Measurements from ENCODE around the gene PODXL2. TPM values are rescaled to one million over a fixed set of nuclear protein-coding genes. Genes with fewer than 3 reads are reported as not detected.

PODXL2 gene
- total RNA-seq, 1 experiment from 2014 or later: 15.3 TPM

DNA sequence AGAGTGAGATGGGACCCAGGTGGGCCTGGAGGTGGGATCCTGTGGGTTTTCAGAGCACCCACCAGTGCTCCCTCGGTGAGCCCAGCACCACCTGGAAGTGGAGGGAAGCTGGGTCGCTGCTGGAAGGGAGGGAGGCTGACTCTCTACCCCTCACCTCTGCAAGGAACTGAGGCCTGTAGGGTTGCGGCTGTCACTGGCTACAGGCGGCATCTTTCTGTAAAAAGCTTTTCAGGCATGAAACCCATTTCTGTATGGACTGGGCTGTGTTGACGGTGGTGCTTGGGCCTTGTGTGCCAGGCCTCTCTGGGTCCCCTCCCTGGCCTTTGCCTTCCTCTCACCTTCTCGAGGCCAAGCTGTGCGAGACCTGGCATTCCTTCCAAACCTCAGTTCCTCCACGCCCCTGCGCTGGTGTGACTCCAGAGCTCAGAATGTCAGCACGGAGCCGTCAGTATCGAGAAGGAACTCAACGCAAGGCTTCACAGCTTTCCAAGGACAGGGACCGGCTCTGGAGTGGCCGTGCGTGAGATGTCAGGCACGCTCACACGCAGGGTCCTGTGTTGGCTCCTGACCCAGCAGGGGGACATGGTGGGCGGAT lies 60.4 kb downstream of the PODXL2 start:
- no peak for TF ChIP-seq TCF7L2 (IDR thresholded peaks at IDR 0.05; ENCODE audit: low read depth, low read length)
- no peak for TF ChIP-seq POLR2AphosphoS5 (IDR thresholded peaks at IDR 0.05; ENCODE audit: low read depth, low read length)
- TF ChIP-seq, protein P1, sequence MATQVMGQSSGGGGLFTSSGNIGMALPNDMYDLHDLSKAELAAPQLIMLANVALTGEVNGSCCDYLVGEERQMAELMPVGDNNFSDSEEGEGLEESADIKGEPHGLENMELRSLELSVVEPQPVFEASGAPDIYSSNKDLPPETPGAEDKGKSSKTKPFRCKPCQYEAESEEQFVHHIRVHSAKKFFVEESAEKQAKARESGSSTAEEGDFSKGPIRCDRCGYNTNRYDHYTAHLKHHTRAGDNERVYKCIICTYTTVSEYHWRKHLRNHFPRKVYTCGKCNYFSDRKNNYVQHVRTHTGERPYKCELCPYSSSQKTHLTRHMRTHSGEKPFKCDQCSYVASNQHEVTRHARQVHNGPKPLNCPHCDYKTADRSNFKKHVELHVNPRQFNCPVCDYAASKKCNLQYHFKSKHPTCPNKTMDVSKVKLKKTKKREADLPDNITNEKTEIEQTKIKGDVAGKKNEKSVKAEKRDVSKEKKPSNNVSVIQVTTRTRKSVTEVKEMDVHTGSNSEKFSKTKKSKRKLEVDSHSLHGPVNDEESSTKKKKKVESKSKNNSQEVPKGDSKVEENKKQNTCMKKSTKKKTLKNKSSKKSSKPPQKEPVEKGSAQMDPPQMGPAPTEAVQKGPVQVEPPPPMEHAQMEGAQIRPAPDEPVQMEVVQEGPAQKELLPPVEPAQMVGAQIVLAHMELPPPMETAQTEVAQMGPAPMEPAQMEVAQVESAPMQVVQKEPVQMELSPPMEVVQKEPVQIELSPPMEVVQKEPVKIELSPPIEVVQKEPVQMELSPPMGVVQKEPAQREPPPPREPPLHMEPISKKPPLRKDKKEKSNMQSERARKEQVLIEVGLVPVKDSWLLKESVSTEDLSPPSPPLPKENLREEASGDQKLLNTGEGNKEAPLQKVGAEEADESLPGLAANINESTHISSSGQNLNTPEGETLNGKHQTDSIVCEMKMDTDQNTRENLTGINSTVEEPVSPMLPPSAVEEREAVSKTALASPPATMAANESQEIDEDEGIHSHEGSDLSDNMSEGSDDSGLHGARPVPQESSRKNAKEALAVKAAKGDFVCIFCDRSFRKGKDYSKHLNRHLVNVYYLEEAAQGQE (IDR thresholded peaks at IDR 0.05; ENCODE audit: insufficient read depth in 1 of 2, low read depth in 2 of 2, low read length in 1 of 2): no peak
- TF ChIP-seq SIN3A (IDR thresholded peaks at IDR 0.05; ENCODE audit: borderline replicate concordance, insufficient read depth, low read depth, low read length): no peak
- TF ChIP-seq, protein P2, sequence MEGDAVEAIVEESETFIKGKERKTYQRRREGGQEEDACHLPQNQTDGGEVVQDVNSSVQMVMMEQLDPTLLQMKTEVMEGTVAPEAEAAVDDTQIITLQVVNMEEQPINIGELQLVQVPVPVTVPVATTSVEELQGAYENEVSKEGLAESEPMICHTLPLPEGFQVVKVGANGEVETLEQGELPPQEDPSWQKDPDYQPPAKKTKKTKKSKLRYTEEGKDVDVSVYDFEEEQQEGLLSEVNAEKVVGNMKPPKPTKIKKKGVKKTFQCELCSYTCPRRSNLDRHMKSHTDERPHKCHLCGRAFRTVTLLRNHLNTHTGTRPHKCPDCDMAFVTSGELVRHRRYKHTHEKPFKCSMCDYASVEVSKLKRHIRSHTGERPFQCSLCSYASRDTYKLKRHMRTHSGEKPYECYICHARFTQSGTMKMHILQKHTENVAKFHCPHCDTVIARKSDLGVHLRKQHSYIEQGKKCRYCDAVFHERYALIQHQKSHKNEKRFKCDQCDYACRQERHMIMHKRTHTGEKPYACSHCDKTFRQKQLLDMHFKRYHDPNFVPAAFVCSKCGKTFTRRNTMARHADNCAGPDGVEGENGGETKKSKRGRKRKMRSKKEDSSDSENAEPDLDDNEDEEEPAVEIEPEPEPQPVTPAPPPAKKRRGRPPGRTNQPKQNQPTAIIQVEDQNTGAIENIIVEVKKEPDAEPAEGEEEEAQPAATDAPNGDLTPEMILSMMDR (IDR thresholded peaks at IDR 0.05): no peak
- POLR2A ChIA-PET: no interaction called here
- H3K36me3 ChIP-seq (ENCODE audit: control insufficient read depth, insufficient read depth, low read length): no peaks in the 10 kb centered on the region
- ATAC-seq (no peak), DNase-seq (ENCODE audit: low read depth, low spot score) (no peak)
- intact Hi-C loops (cut with micrococcal nuclease; ENCODE audit: unreplicated experiment) (no loop called here), in situ Hi-C loops (cut with HindIII; ENCODE audit: low pct_unique_long_range_greater_than_20kb, low sequenced_read_pairs) (no loop called here)
- no TSS peak for BruUV-seq (replicated peaks)
- no peak overlapping the region for H3K27ac ChIP-seq (ENCODE audit: low read length)
- no peaks in the 10 kb centered on the region for H3K27me3 ChIP-seq (ENCODE audit: control insufficient read depth, insufficient read depth, low read length)
- H3K9me3 ChIP-seq (ENCODE audit: control insufficient read depth, insufficient read depth, low read depth, low read length): no peaks in the 10 kb centered on the region
- CTCF ChIA-PET: no interaction called here
- H3K4me3 ChIP-seq (ENCODE audit: low read depth in 2 of 2, low read length in 2 of 2): no peak overlapping the region
- H3K4me1 ChIP-seq (ENCODE audit: control insufficient read depth, insufficient read depth, low read length): no peaks in the 10 kb centered on the region

DNA sequence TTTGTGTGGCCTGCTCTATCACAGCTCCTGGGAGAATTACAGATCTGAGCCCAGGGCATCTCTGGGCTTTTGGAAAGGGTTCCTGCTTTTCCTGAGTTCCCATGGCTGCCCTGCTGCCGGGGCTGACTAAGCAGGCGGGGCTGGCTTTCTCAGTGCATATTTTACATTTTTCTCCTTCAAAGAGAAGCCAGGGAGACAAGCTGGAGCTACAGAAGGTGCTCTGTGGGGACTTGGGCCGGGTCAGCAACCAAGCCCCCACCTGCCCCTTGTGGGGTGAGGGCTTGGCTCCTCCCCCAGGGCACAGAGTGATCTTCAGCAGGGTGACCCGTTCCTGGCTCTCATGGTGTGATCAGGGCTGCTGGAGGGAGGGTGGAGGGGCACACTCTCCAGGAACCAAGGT lies 61.1 kb downstream of the PODXL2 start:
- CTCF ChIA-PET: no interaction called here
- ATAC-seq (no peak), DNase-seq (ENCODE audit: low read depth, low spot score) (no peak)
- Histone ChIP-seq H3K27ac (ENCODE audit: low read length) (no peak overlapping the region), H3K4me1 (ENCODE audit: control insufficient read depth, insufficient read depth, low read length) (no peaks in the 10 kb centered on the region), H3K27me3 (ENCODE audit: control insufficient read depth, insufficient read depth, low read length) (no peaks in the 10 kb centered on the region), H3K4me3 (ENCODE audit: low read depth in 2 of 2, low read length in 2 of 2) (no peak overlapping the region), H3K36me3 (ENCODE audit: control insufficient read depth, insufficient read depth, low read length) (no peaks in the 10 kb centered on the region), H3K9me3 (ENCODE audit: control insufficient read depth, insufficient read depth, low read depth, low read length) (no peaks in the 10 kb centered on the region)
- TF ChIP-seq, protein P1 (IDR thresholded peaks at IDR 0.05; ENCODE audit: insufficient read depth in 1 of 2, low read depth in 2 of 2, low read length in 1 of 2): no peak
- TF ChIP-seq POLR2AphosphoS5 (IDR thresholded peaks at IDR 0.05; ENCODE audit: low read depth, low read length) (no peak), SIN3A (IDR thresholded peaks at IDR 0.05; ENCODE audit: borderline replicate concordance, insufficient read depth, low read depth, low read length) (no peak), TCF7L2 (IDR thresholded peaks at IDR 0.05; ENCODE audit: low read depth, low read length) (no peak)
- TF ChIP-seq, protein P2 (IDR thresholded peaks at IDR 0.05): no peak
- BruUV-seq (replicated peaks): no TSS peak
- in situ Hi-C loops (cut with HindIII; ENCODE audit: low pct_unique_long_range_greater_than_20kb, low sequenced_read_pairs) (no loop called here), intact Hi-C loops (cut with micrococcal nuclease; ENCODE audit: unreplicated experiment) (loop anchor here (2.0 to 10.0 kb wide), 2 partner anchors 135 to 281 kb away; partner anchors contain the start of gene MGLL)
- POLR2A ChIA-PET: no interaction called here

Data from Panc1 (cell line).